ENCODE measurements around the gene MTREX.

MTREX gene

GRCh38 chr5:55472642-55473041 is 164.9 kb downstream of the MTREX start:
- ChIA-PET CTCF (no interaction called here), POLR2A (no interaction called here)
- Histone ChIP-seq H3K9me3 (ENCODE audit: control insufficient read depth, insufficient read depth, low read depth, low read length) (no peaks in the 10 kb centered on the region), H3K4me1 (ENCODE audit: control insufficient read depth, insufficient read depth, low read length) (peaks cover 3% of the 10 kb centered on the region; the same call in 1 of the 2 replicates), H3K4me3 (ENCODE audit: low read depth, low read length) (no peak overlapping the region), H3K36me3 (ENCODE audit: control insufficient read depth in 2 of 2, insufficient read depth in 1 of 2, low read length in 2 of 2) (no peaks in the 10 kb centered on the region), H3K27ac (ENCODE audit: extremely low read depth, low read depth, low read length) (no peak overlapping the region)
- TF ChIP-seq ZNF658 (tag by site-specific recombination; IDR thresholded peaks at IDR 0.05) (no peak), ZNF513 (tag by site-specific recombination; IDR thresholded peaks at IDR 0.05) (peak; percentile 86), ZNF366 (tag by site-specific recombination; conservative IDR thresholded peaks at IDR 0.05) (peak; percentile 48), ZBTB20 (tag by site-specific recombination; IDR thresholded peaks at IDR 0.05) (no peak), ZEB2 (tag by site-specific recombination; IDR thresholded peaks at IDR 0.05) (no peak), ZNF311 (tag by site-specific recombination; IDR thresholded peaks at IDR 0.05; ENCODE audit: borderline replicate concordance) (no peak)
